H9 (cell line): ENCODE results near the gene AACS. TPM values are rescaled to one million over a fixed set of nuclear protein-coding genes. Genes with fewer than 3 reads are reported as not detected.

Experiments used
- DNase-seq: peaks from one replicate; pipeline ENCODE4 v3.0.0-alpha.2; 2017
- H2AFZ ChIP-seq: one replicate; pipeline ENCODE4 v1.6.1; 2013; ENCODE audit warnings: mild to moderate bottlenecking, low read length, control low read depth, moderate library complexity
- H2AK5ac ChIP-seq: 2 replicates; pipeline ENCODE4 v1.6.1; 2013; ENCODE audit warnings: low read length, control low read depth, mixed read lengths; ENCODE audit not compliant: insufficient read length
- H2BK120ac ChIP-seq: one replicate; pipeline ENCODE4 v1.6.1; 2013; ENCODE audit warnings: low read depth, mild to moderate bottlenecking, low read length, control low read depth, inconsistent platforms; ENCODE audit not compliant: poor library complexity, severe bottlenecking
- H2BK12ac ChIP-seq: 2 replicates; pipeline ENCODE4 v1.6.1; 2013; ENCODE audit warnings: low read length, control low read depth, mixed read lengths, low read depth; ENCODE audit not compliant: insufficient read length
- H2BK15ac ChIP-seq: 2 replicates; pipeline ENCODE4 v1.6.1; 2013; ENCODE audit warnings: low read depth, low read length, control low read depth
- H2BK20ac ChIP-seq: one replicate; pipeline ENCODE4 v1.6.1; 2013; ENCODE audit warnings: low read depth, mild to moderate bottlenecking, low read length, control low read depth, inconsistent platforms; ENCODE audit not compliant: poor library complexity, severe bottlenecking
- H2BK5ac ChIP-seq: 2 replicates; pipeline ENCODE4 v1.6.1; 2013; ENCODE audit warnings: low read length, control low read depth, mixed read lengths; ENCODE audit not compliant: insufficient read length
- H3K14ac ChIP-seq: 2 replicates; pipeline ENCODE4 v1.6.1; 2013; ENCODE audit warnings: low read length, control low read depth; ENCODE audit not compliant: insufficient read depth
- H3K18ac ChIP-seq: 2 replicates; pipeline ENCODE4 v1.6.1; 2013; ENCODE audit warnings: low read depth, mild to moderate bottlenecking, mixed read lengths, low read length, control low read depth; ENCODE audit not compliant: insufficient read length
- H3K23ac ChIP-seq: 2 replicates; pipeline ENCODE4 v1.6.1; 2013; ENCODE audit warnings: low read length, control low read depth, mixed read lengths, low read depth; ENCODE audit not compliant: insufficient read length
- H3K23me2 ChIP-seq: 2 replicates; pipeline ENCODE4 v1.6.1; 2013; ENCODE audit warnings: low read depth, mild to moderate bottlenecking, mixed read lengths, low read length, control low read depth; ENCODE audit not compliant: insufficient read length, poor library complexity, severe bottlenecking
- H3K27ac ChIP-seq: 2 replicates; pipeline ENCODE4 v1.5.1; 2013; ENCODE audit warnings: low read length, control low read depth, mixed read lengths, low read depth; ENCODE audit not compliant: insufficient read length
- H3K27me3 ChIP-seq: 2 replicates; pipeline ENCODE4 v1.6.1; 2013; ENCODE audit warnings: low read length, control low read depth, inconsistent platforms; ENCODE audit not compliant: insufficient read depth
- H3K4ac ChIP-seq: 2 replicates; pipeline ENCODE4 v1.6.1; 2013; ENCODE audit warnings: low read depth, mild to moderate bottlenecking, control low read depth, inconsistent platforms, low read length, moderate library complexity
- H3K4me1 ChIP-seq: 2 replicates; pipeline ENCODE4 v1.6.1; 2013; ENCODE audit warnings: low read length, control low read depth, inconsistent platforms; ENCODE audit not compliant: insufficient read depth
- H3K4me2 ChIP-seq: 2 replicates; pipeline ENCODE4 v1.6.1; 2013; ENCODE audit warnings: low read length, control low read depth, mixed read lengths; ENCODE audit not compliant: insufficient read length, insufficient read depth
- H3K56ac ChIP-seq: 2 replicates; pipeline ENCODE4 v1.6.1; 2013; ENCODE audit warnings: low read depth, mild to moderate bottlenecking, mixed read lengths, low read length, control low read depth; ENCODE audit not compliant: insufficient read length
- H3K79me1 ChIP-seq: 2 replicates; pipeline ENCODE4 v1.6.1; 2013; ENCODE audit warnings: low read depth, mild to moderate bottlenecking, moderate library complexity, low read length, control low read depth, inconsistent platforms; ENCODE audit not compliant: insufficient read depth, poor library complexity, severe bottlenecking
- H3K79me2 ChIP-seq: 2 replicates; pipeline ENCODE4 v1.6.1; 2013; ENCODE audit warnings: low read length, control low read depth, inconsistent platforms; ENCODE audit not compliant: insufficient read depth
- H3K9ac ChIP-seq: 2 replicates; pipeline ENCODE4 v1.6.1; 2013; ENCODE audit warnings: low read length, control low read depth, mixed read lengths; ENCODE audit not compliant: insufficient read length; ENCODE audit errors: extremely low read depth
- H3K9me3 ChIP-seq: one replicate; pipeline ENCODE4 v1.6.1; 2013; ENCODE audit warnings: low read depth, low read length, inconsistent platforms; ENCODE audit not compliant: control insufficient read depth
- H3T11ph ChIP-seq: one replicate; pipeline ENCODE4 v1.6.1; 2013; ENCODE audit warnings: mild to moderate bottlenecking, low read length, control low read depth, inconsistent platforms
- H4K20me1 ChIP-seq: one replicate; pipeline ENCODE4 v1.6.1; 2013; ENCODE audit not compliant: control insufficient read depth, insufficient read length, insufficient read depth
- H4K5ac ChIP-seq: 2 replicates; pipeline ENCODE4 v1.6.1; 2013; ENCODE audit warnings: low read depth, mild to moderate bottlenecking, mixed read lengths, low read length, control low read depth; ENCODE audit not compliant: insufficient read length
- H4K8ac ChIP-seq: replicated peaks from 2 replicates; pipeline ENCODE4 v1.6.1; 2013; ENCODE audit warnings: low read length, control low read depth, mixed read lengths, low read depth; ENCODE audit not compliant: insufficient read length
- H4K91ac ChIP-seq: 2 replicates; pipeline ENCODE4 v1.6.1; 2013; ENCODE audit warnings: low read depth, mild to moderate bottlenecking, moderate library complexity, mixed read lengths, low read length, control low read depth; ENCODE audit not compliant: insufficient read length
- H3K27ac Mint-ChIP-seq, 3 experiments: 2 replicates in 2 of 3; 3 replicates in 1 of 3; pipeline ENCODE4 v1.8.0; 2020 to 2021; ENCODE audit warnings: mixed read lengths in 3 of 3, mild to moderate bottlenecking in 1 of 3, moderate library complexity in 1 of 3
- H3K27me3 Mint-ChIP-seq: 2 replicates; pipeline ENCODE4 v1.8.0; 2021; ENCODE audit warnings: low read depth, mild to moderate bottlenecking, moderate library complexity, mixed read lengths
- H3K36me3 Mint-ChIP-seq, 3 experiments: 2 replicates in 2 of 3; 3 replicates in 1 of 3; pipeline ENCODE4 v1.8.0; 2020 to 2021; ENCODE audit warnings: low read depth in 3 of 3, mixed read lengths in 3 of 3; ENCODE audit not compliant: insufficient read depth in 1 of 3
- H3K4me1 Mint-ChIP-seq, 2 experiments: 2 replicates each; pipeline ENCODE4 v1.8.0; 2020; ENCODE audit warnings: mixed read lengths in 2 of 2
- H3K4me3 Mint-ChIP-seq, 2 experiments: 2 replicates in 1 of 2; 3 replicates in 1 of 2; pipeline ENCODE4 v1.8.0; 2020 to 2021; ENCODE audit warnings: mild to moderate bottlenecking in 2 of 2, mixed read lengths in 2 of 2, moderate library complexity in 1 of 2
- H3K9me3 Mint-ChIP-seq, 2 experiments: 2 replicates in 1 of 2; 3 replicates in 1 of 2; pipeline ENCODE4 v1.8.0; 2020; ENCODE audit warnings: mild to moderate bottlenecking in 2 of 2, mixed read lengths in 2 of 2, moderate library complexity in 1 of 2
- WGBS: extraction: QIAGEN DNeasy Blood & Tissue Kit; methylation state at CpG from one replicate; pipeline ENCODE4 v1.1.7; 2013; ENCODE audit warnings: missing lambda C conversion rate, low lambda C conversion rate, mixed read lengths; ENCODE audit not compliant: insufficient read length; ENCODE audit errors: extremely low coverage; 5-methylcytosine and 5-hydroxymethylcytosine counted together
- total RNA-seq: library from RNA; stranded (reverse); gene quantifications from 2 replicates; pipeline ENCODE4 v1.2.1, GENCODE V29; 2021
- TF ChIP-seq, protein P1 (sequence below): fragments of 200-600 bp; sonication (generic); conservative IDR thresholded peaks from 3 replicates; pipeline ENCODE4 v1.8.0; 2021; ENCODE audit warnings: antibody characterized with exemption, mild to moderate bottlenecking

The AACS gene
- total RNA-seq, 1 experiment from 2014 or later: 35.0 TPM

DNA sequence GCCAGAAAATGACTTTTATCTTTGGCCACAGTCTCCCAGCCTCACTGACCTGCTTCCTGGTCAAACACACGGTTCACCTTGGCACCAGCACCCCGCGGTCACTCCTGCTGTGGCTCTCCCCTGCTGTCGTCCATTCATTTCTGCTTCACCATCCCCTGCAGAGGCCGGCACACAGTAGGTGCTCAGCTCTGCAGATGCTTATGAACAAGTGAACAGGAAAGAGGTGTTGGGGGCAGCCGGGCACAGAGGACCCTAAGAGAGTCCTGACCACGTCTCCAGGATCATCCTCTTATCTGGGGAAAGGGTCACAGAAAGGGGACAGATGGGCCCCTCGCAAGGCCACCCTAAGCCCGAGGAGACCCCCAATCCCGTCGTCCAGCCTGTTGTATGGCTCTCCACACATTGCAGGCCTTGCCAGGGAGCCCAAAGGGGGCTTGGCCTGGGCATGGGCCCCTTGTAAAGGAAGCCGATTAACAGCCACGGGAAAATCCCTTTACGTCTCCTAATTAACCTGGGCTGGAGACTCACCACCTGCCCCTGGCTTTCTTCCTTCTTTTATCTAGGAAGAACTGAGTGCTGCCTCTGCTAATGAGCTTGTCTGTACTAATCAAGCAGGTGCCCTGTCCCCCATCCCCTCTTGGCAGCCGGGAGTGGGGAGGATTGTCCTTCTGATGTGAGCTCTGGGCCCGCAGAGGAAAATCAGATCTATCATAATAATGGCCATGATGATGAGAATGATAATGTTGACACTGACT is 119.2 kb downstream of the AACS start:
- Histone ChIP-seq H4K8ac (no peak overlapping the region), H2BK5ac (no peak overlapping the region), H2BK12ac (no peak overlapping the region), H2BK120ac (no peak overlapping the region), H2AK5ac (no peak overlapping the region), H3K9me3 (no peaks in the 10 kb centered on the region), H4K91ac (no peak overlapping the region), H3K4ac (no peak overlapping the region), H3K9ac (no peak overlapping the region), H4K5ac (no peak overlapping the region), H3K27ac (no peak overlapping the region), H3K27me3 (no peaks in the 10 kb centered on the region; the same call in 1 of the 2 replicates), H3K14ac (no peak overlapping the region), H3T11ph (no peak overlapping the region), H2AFZ (no peak overlapping the region), H3K79me2 (no peaks in the 10 kb centered on the region; the same call in 1 of the 2 replicates), H3K79me1 (no peaks in the 10 kb centered on the region), H2BK15ac (no peak overlapping the region), H3K23ac (no peak overlapping the region), H3K4me1 (peaks cover 18% of the 10 kb centered on the region; the same call in 1 of the 2 replicates), H3K23me2 (peaks cover 31% of the 10 kb centered on the region), H3K4me2 (peak overlapping the region; percentile 68), H3K18ac (no peak overlapping the region), H3K56ac (no peak overlapping the region), H4K20me1 (no peaks in the 10 kb centered on the region), H2BK20ac (no peak overlapping the region)
- peaks cover 44% of the 10 kb centered on the region in 2 experiments for H3K4me1 Mint-ChIP-seq
- WGBS: no CpG with 5 or more reads among the region's 16 CpGs
- TF ChIP-seq, protein P1, sequence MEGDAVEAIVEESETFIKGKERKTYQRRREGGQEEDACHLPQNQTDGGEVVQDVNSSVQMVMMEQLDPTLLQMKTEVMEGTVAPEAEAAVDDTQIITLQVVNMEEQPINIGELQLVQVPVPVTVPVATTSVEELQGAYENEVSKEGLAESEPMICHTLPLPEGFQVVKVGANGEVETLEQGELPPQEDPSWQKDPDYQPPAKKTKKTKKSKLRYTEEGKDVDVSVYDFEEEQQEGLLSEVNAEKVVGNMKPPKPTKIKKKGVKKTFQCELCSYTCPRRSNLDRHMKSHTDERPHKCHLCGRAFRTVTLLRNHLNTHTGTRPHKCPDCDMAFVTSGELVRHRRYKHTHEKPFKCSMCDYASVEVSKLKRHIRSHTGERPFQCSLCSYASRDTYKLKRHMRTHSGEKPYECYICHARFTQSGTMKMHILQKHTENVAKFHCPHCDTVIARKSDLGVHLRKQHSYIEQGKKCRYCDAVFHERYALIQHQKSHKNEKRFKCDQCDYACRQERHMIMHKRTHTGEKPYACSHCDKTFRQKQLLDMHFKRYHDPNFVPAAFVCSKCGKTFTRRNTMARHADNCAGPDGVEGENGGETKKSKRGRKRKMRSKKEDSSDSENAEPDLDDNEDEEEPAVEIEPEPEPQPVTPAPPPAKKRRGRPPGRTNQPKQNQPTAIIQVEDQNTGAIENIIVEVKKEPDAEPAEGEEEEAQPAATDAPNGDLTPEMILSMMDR: no peak
- no peak overlapping the region for H3K27ac Mint-ChIP-seq
- H3K4me3 Mint-ChIP-seq: peak overlapping the region; percentile 67 to 93
- peaks cover 0 to under 1% of the 10 kb centered on the region in 2 experiments; a peak in 3 of 5 replicates for H3K9me3 Mint-ChIP-seq
- H3K27me3 Mint-ChIP-seq: peaks cover 83% of the 10 kb centered on the region
- H3K36me3 Mint-ChIP-seq: no peaks in the 10 kb centered on the region
- no peak for DNase-seq
